Transverse colon (tissue), 4 donors: ENCODE measurements around the gene CEP170B. TPM values are rescaled to one million over a fixed set of nuclear protein-coding genes. Genes with fewer than 3 reads are reported as not detected.

ENCODE experiments used
- DNase-seq: peaks from one replicate; pipeline ENCODE4 v3.0.0-alpha.2; 2019
- H3K27ac ChIP-seq, 4 donors: fragments of 200-600 bp; sonication (generic); 2 replicates each; pipeline ENCODE4 v1.5.1; 2016 to 2018; ENCODE audit warnings: inconsistent platforms in 4 of 4
- H3K27me3 ChIP-seq: fragments of 200-600 bp; sonication (generic); 2 replicates; pipeline ENCODE4 v1.5.1; 2017; ENCODE audit warnings: inconsistent platforms
- H3K36me3 ChIP-seq, 4 donors: fragments of 200-600 bp; sonication (generic); 2 replicates each; pipeline ENCODE4 v1.5.1; 2017 to 2019; ENCODE audit warnings: inconsistent platforms in 4 of 4
- H3K4me1 ChIP-seq, 4 donors: fragments of 200-600 bp; sonication (generic); 2 replicates each; pipeline ENCODE4 v1.5.1; 2017 to 2020; ENCODE audit warnings: inconsistent platforms in 4 of 4
- H3K4me3 ChIP-seq, 4 donors: fragments of 200-600 bp; sonication (generic); 1 replicate in 1 of 4; 2 replicates in 3 of 4; pipeline versions ENCODE4 v1.5.1 to v1.6.1; 2017 to 2019; ENCODE audit warnings: inconsistent platforms in 4 of 4
- H3K9me3 ChIP-seq, 2 donors: fragments of 200-600 bp; sonication (generic); 2 replicates each; pipeline ENCODE4 v1.5.1; 2017 to 2019; ENCODE audit warnings: inconsistent platforms in 2 of 2
- CTCF ChIP-seq, 5 experiments: fragments of 200-600 bp in 3 of 5; fragments of 450-650 bp in 2 of 5; sonication (generic) in 3 of 5; IDR thresholded peaks; 1 replicate in 2 of 5; 2 replicates in 3 of 5; pipeline ENCODE4 v1.5.1; 2016 to 2017; ENCODE audit warnings: antibody characterized with exemption in 5 of 5, inconsistent platforms in 3 of 5, mild to moderate bottlenecking in 2 of 5, moderate library complexity in 1 of 5
- EP300 ChIP-seq: sonication (generic); formaldehyde crosslinking; IDR thresholded peaks from one replicate; pipeline ENCODE4 v1.6.1; 2017; ENCODE audit warnings: antibody characterized with exemption, low read depth
- POLR2A ChIP-seq: fragments of 450-650 bp; IDR thresholded peaks from one replicate; pipeline ENCODE4 v1.6.1; 2016; ENCODE audit warnings: antibody characterized with exemption, mild to moderate bottlenecking, moderate library complexity
- POLR2AphosphoS5 ChIP-seq, 3 donors: sonication (generic); formaldehyde crosslinking; IDR thresholded peaks; one replicate each; pipeline ENCODE4 v1.6.1; 2016; ENCODE audit warnings: antibody characterized with exemption in 3 of 3
- WGBS, 2 donors: methylation state at CpG; one replicate each; pipeline ENCODE4 v1.1.5; 2018; ENCODE audit warnings: low coverage in 1 of 2; 5-methylcytosine and 5-hydroxymethylcytosine counted together
- in situ Hi-C, 4 donors: fragments of 200-750 bp; cut with MboI; loops; one replicate each; pipeline versions ENCODE4 v1.15.0 to v1.15.1; 2017; ENCODE audit warnings: low sequenced_read_pairs in 3 of 4, low pct_ligation_motif_present in 1 of 4, low pct_unique_long_range_greater_than_20kb in 1 of 4
- intact Hi-C: fragments of 100-400 bp; cut with DNase I; formaldehyde crosslinking; loops from one replicate; pipeline ENCODE4 v1.15.1; 2023; ENCODE audit warnings: low total_unique reads
- total RNA-seq, 4 donors: library from RNA; depleted of rRNA; stranded (reverse); fragments of >200 nt; gene quantifications; one replicate each; pipeline ENCODE4 v1.1.0, GENCODE V29; 2016

The CEP170B gene
- total RNA-seq, 4 donors from 2014 or later, result 56.0 to 195 (median 109) TPM

DNA sequence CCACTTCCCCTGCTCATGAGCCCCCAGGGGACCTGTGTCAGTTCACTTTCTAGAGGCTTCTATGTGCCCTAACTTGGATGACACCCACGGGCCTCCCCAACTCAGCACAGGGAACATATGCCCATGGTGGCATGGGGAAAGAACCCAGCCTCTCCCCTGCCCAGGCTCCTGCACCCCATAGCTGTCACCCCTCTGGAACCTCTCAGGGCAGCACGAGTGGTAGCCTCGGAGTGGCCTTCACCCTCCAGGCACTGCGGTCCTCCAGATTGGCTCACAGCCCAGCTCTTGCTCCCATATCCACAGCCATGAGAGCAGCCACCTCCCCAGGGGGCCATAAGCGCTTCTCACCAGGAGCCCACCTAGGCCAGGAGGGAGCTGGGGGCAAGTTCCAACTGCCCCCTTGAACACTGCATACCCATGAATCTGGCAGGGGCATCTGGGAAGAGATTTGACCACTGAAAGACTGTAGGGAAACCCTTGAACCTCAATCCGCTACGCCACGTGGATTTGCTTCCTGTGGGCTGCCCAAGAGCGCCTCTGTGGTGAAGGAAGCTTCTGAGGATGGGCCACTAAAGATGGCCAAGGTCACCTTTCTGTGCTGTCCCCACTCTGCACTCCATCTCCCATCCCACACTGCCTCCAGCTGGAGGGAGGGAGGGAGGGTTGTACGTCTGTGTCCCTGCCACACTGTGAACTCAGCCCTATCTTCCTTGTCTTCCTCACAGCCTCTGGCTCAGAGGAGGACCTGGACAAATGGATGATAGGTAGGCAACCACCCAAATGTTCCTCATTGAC, 71.5 kb downstream of the CEP170B start:
- Histone ChIP-seq H3K9me3 (no peaks in the 10 kb centered on the region), H3K4me3 (no peak overlapping the region), H3K27ac (no peak overlapping the region), H3K4me1 (peaks cover 0 to 13% (median 7%) of the 10 kb centered on the region in 4 donors), H3K27me3 (peaks cover 53% of the 10 kb centered on the region), H3K36me3 (no peaks in the 10 kb centered on the region)
- TF ChIP-seq POLR2A, result no peak
- TF ChIP-seq CTCF (IDR thresholded peaks at IDR 0.05), result no peak
- TF ChIP-seq POLR2AphosphoS5 (IDR thresholded peaks at IDR 0.05), result no peak
- no peak for TF ChIP-seq EP300
- in situ Hi-C loops, result no loop called here
- no peak for DNase-seq
- intact Hi-C loops, result no loop called here
- 63% methylated on average over 10 of the region's 10 CpGs; no CpG with 5 or more reads in 1 of the 2 donors for WGBS, 2 donors

GRCh38 chr14:104937161-104937560, 72.1 kb downstream of the CEP170B start:
- no peak for TF ChIP-seq POLR2AphosphoS5 (IDR thresholded peaks at IDR 0.05)
- TF ChIP-seq EP300, result no peak
- no peak for TF ChIP-seq CTCF (IDR thresholded peaks at IDR 0.05)
- no peak for TF ChIP-seq POLR2A
- H3K27ac ChIP-seq, result no peak overlapping the region
- peaks cover 0 to 13% (median 7%) of the 10 kb centered on the region in 4 donors for H3K4me1 ChIP-seq
- intact Hi-C loops (no loop called here), in situ Hi-C loops (no loop called here)
- peaks cover 47% of the 10 kb centered on the region for H3K27me3 ChIP-seq
- 64% methylated on average over 4 of the region's 4 CpGs; no CpG with 5 or more reads in 1 of the 2 donors for WGBS, 2 donors
- H3K36me3 ChIP-seq, result no peaks in the 10 kb centered on the region
- no peak for DNase-seq
- no peak overlapping the region for H3K4me3 ChIP-seq
- H3K9me3 ChIP-seq, result no peaks in the 10 kb centered on the region

DNA sequence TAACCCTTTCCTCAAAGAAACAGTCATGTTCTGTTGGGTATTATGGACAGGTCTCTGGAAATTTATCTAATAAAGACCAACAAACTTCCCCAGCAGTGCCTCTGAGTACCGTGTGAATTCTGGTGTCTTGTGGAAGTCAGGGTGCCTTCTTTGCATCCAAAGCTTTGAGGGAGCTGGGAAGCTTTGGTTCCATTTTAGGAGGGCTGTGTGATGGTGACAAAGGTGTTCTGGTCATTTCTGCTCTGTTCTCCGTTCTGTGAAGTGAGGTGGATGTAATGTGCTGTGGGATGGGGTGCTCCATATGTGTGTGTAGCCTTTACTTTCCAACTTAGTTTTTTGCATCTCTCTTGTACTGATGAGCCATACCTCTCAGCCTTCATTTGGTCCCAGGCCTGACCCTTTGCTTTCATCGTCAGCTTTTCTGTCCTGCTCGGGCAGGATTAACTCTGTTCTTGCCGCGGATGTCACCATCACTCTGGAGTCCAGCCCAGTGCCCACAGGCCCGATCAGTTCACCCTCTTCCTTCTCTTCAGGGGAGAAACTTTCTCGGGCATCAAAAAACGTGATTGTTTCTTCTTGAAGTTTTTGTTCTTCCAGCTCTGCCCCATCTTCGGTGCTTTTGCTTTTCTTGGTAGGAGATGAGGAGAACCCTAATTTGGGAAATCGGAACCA, 72.8 kb downstream of the CEP170B start:
- WGBS, 2 donors, result 75 to 88% methylated on average over 9 to 11 of the region's 11 CpGs
- DNase-seq, result no peak
- intact Hi-C loops (no loop called here), in situ Hi-C loops (no loop called here)
- no peak overlapping the region for H3K4me3 ChIP-seq
- H3K4me1 ChIP-seq, result peaks cover 0 to 8% (median 4%) of the 10 kb centered on the region in 4 donors
- no peaks in the 10 kb centered on the region for H3K9me3 ChIP-seq
- peaks cover 40% of the 10 kb centered on the region for H3K27me3 ChIP-seq
- no peak for TF ChIP-seq POLR2A
- no peak for TF ChIP-seq POLR2AphosphoS5 (IDR thresholded peaks at IDR 0.05)
- no peak for TF ChIP-seq CTCF (IDR thresholded peaks at IDR 0.05)
- no peak for TF ChIP-seq EP300
- no peaks in the 10 kb centered on the region for H3K36me3 ChIP-seq
- H3K27ac ChIP-seq, result no peak overlapping the region

DNA sequence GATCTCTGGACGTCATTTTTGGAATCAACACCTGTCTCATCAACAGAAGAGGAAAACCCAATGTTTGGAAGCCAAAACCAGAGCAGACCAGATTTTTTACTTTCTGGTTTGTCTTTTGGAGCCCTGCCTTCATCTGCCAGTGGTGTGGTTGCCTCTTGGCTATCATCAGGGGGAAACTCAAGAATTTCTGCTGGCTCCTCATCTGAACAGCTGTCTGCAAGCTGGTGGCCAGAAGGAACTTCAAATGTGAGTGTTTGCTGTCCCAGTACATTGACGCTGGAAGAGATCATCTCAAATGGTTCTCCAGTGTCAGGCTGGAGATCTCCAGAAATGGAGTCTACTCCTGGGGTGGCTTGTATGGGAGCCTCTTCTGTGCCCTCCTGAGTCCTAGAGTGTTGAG, 73.4 kb downstream of the CEP170B start:
- in situ Hi-C loops, result no loop called here
- Histone ChIP-seq H3K27ac (no peak overlapping the region), H3K4me3 (no peak overlapping the region), H3K9me3 (no peaks in the 10 kb centered on the region), H3K27me3 (peaks cover 34% of the 10 kb centered on the region), H3K4me1 (peaks cover 0 to 4% (median 2%) of the 10 kb centered on the region in 4 donors), H3K36me3 (no peaks in the 10 kb centered on the region)
- DNase-seq, result no peak
- WGBS, 2 donors, result 25 to 56% methylated on average over 1 to 2 of the region's 2 CpGs
- TF ChIP-seq POLR2A (no peak), POLR2AphosphoS5 (IDR thresholded peaks at IDR 0.05) (no peak), EP300 (no peak), CTCF (IDR thresholded peaks at IDR 0.05) (no peak)
- intact Hi-C loops, result no loop called here
